Suprapubic skin (tissue), 4 donors: Measurements from ENCODE around the gene ACAA1. TPM values are rescaled to one million over a fixed set of nuclear protein-coding genes. Genes with fewer than 3 reads are reported as not detected.

Experiments used
- DNase-seq, 2 donors: peaks; one replicate each; pipeline ENCODE4 v3.0.0-alpha.2; 2019; ENCODE audit warnings: low spot score in 2 of 2
- H3K27ac ChIP-seq: fragments of 200-600 bp; sonication (generic); one replicate; pipeline ENCODE4 v1.5.1; 2019
- H3K27me3 ChIP-seq: fragments of 200-600 bp; sonication (generic); one replicate; pipeline ENCODE4 v1.5.1; 2019
- H3K36me3 ChIP-seq: fragments of 200-600 bp; sonication (generic); one replicate; pipeline ENCODE4 v1.5.1; 2019
- H3K4me1 ChIP-seq: fragments of 200-600 bp; sonication (generic); one replicate; pipeline ENCODE4 v1.5.1; 2019
- H3K4me3 ChIP-seq: fragments of 200-600 bp; sonication (generic); one replicate; pipeline ENCODE4 v1.5.1; 2019; ENCODE audit warnings: mild to moderate bottlenecking
- H3K9me3 ChIP-seq: fragments of 200-600 bp; sonication (generic); one replicate; pipeline ENCODE4 v1.5.1; 2019
- CTCF ChIP-seq, 2 donors: fragments of 200-600 bp in 1 of 2; fragments of 450-650 bp in 1 of 2; sonication (generic) in 1 of 2; IDR thresholded peaks; one replicate each; pipeline ENCODE4 v1.5.1; 2016 to 2019; ENCODE audit warnings: antibody characterized with exemption in 2 of 2, mild to moderate bottlenecking in 1 of 2, moderate library complexity in 1 of 2
- EP300 ChIP-seq: sonication (generic); formaldehyde crosslinking; IDR thresholded peaks from one replicate; pipeline ENCODE4 v1.6.1; 2017; ENCODE audit warnings: antibody characterized with exemption
- POLR2A ChIP-seq, 2 donors: fragments of 450-650 bp; IDR thresholded peaks; one replicate each; pipeline ENCODE4 v1.6.1; 2017; ENCODE audit warnings: antibody characterized with exemption in 2 of 2, mild to moderate bottlenecking in 2 of 2, moderate library complexity in 2 of 2
- POLR2AphosphoS5 ChIP-seq, 3 donors: sonication (generic); formaldehyde crosslinking; IDR thresholded peaks; one replicate each; pipeline ENCODE4 v1.6.1; 2017; ENCODE audit warnings: antibody characterized with exemption in 3 of 3
- WGBS: methylation state at CpG from one replicate; pipeline ENCODE4 v1.1.5; 2018; 5-methylcytosine and 5-hydroxymethylcytosine counted together
- total RNA-seq, 4 donors: library from RNA; depleted of rRNA; stranded (reverse); fragments of >200 nt; gene quantifications; one replicate each; pipeline ENCODE4 v1.1.0, GENCODE V29; 2016

Gene ACAA1
- total RNA-seq, 4 donors from 2014 or later: 29.3 to 54.5 (median 51.4) TPM

- no peak overlapping the region for H3K27ac ChIP-seq
- no peak overlapping the region for H3K4me3 ChIP-seq
- no peaks in the 10 kb centered on the region for H3K4me1 ChIP-seq
- no peak for DNase-seq
- TF ChIP-seq POLR2AphosphoS5 (IDR thresholded peaks at IDR 0.05): no peak
- TF ChIP-seq EP300: no peak
- no peak for TF ChIP-seq CTCF (IDR thresholded peaks at IDR 0.05)
- no peak for TF ChIP-seq POLR2A (IDR thresholded peaks at IDR 0.05)
- no peaks in the 10 kb centered on the region for H3K9me3 ChIP-seq
- H3K36me3 ChIP-seq: no peaks in the 10 kb centered on the region
- WGBS: 67% methylated on average over 10 of the region's 19 CpGs
- H3K27me3 ChIP-seq: no peaks in the 10 kb centered on the region
Observed at GRCh38 chr3:38097446-38098375, 39.2 kb downstream of the ACAA1 start.

- Histone ChIP-seq H3K27ac (no peak overlapping the region), H3K4me1 (no peaks in the 10 kb centered on the region), H3K9me3 (no peaks in the 10 kb centered on the region), H3K4me3 (no peak overlapping the region), H3K36me3 (no peaks in the 10 kb centered on the region), H3K27me3 (no peaks in the 10 kb centered on the region)
- no peak for TF ChIP-seq CTCF (IDR thresholded peaks at IDR 0.05)
- 84% methylated on average over 4 of the region's 6 CpGs for WGBS
- no peak for DNase-seq
Observed at GRCh38 chr3:38095669-38096483, 41.1 kb downstream of the ACAA1 start.

- no peak for DNase-seq
- WGBS: 100% methylated on average over 1 of the region's 3 CpGs
- no peaks in the 10 kb centered on the region for H3K9me3 ChIP-seq
- no peak overlapping the region for H3K27ac ChIP-seq
- TF ChIP-seq POLR2A (IDR thresholded peaks at IDR 0.05) (no peak), CTCF (IDR thresholded peaks at IDR 0.05) (no peak), EP300 (no peak), POLR2AphosphoS5 (IDR thresholded peaks at IDR 0.05) (no peak)
- no peaks in the 10 kb centered on the region for H3K4me1 ChIP-seq
- H3K4me3 ChIP-seq: no peak overlapping the region
- H3K27me3 ChIP-seq: no peaks in the 10 kb centered on the region
- no peaks in the 10 kb centered on the region for H3K36me3 ChIP-seq
Observed at GRCh38 chr3:38094999-38095398, 41.9 kb downstream of the ACAA1 start.

- TF ChIP-seq EP300 (no peak), CTCF (IDR thresholded peaks at IDR 0.05) (no peak)
- Histone ChIP-seq H3K4me1 (no peaks in the 10 kb centered on the region), H3K27ac (no peak overlapping the region), H3K9me3 (peaks cover under 1% of the 10 kb centered on the region), H3K4me3 (no peak overlapping the region), H3K27me3 (no peaks in the 10 kb centered on the region), H3K36me3 (no peaks in the 10 kb centered on the region)
- DNase-seq: no peak
- 82% methylated on average over 3 of the region's 3 CpGs for WGBS
Observed at GRCh38 chr3:38090453-38090852, 46.5 kb downstream of the ACAA1 start.

- no peak for DNase-seq
- WGBS: 100% methylated on average over 2 of the region's 2 CpGs
Observed at GRCh38 chr3:38089163-38089562, 47.8 kb downstream of the ACAA1 start.

More at GRCh38 chr3:38089163-38089562, 47.8 kb downstream of the ACAA1 start:
- H3K4me3 ChIP-seq: no peak overlapping the region
- no peak overlapping the region for H3K27ac ChIP-seq
- H3K9me3 ChIP-seq: peaks cover 11% of the 10 kb centered on the region
- no peaks in the 10 kb centered on the region for H3K4me1 ChIP-seq
- H3K27me3 ChIP-seq: no peaks in the 10 kb centered on the region
- TF ChIP-seq EP300 (no peak), CTCF (IDR thresholded peaks at IDR 0.05) (no peak), POLR2AphosphoS5 (IDR thresholded peaks at IDR 0.05) (no peak), POLR2A (IDR thresholded peaks at IDR 0.05) (no peak)
- no peaks in the 10 kb centered on the region for H3K36me3 ChIP-seq
